KMS-11 (cell line): ENCODE measurements around the gene MAN2A2.

ENCODE experiments used
- H2AFZ ChIP-seq: fragments of 200-600 bp; sonication (generic); 2 replicates; pipeline ENCODE4 v1.6.1; 2016; ENCODE audit warnings: antibody characterized with exemption, mixed run types, low read depth
- H3K27ac ChIP-seq: fragments of 200-600 bp; sonication (generic); 2 replicates; pipeline ENCODE4 v1.6.1; 2016; ENCODE audit warnings: mild to moderate bottlenecking, mixed run types
- H3K27me3 ChIP-seq: fragments of 200-600 bp; sonication (generic); 2 replicates; pipeline ENCODE4 v1.6.1; 2017; ENCODE audit warnings: mild to moderate bottlenecking, low read depth, mixed run types, moderate library complexity; ENCODE audit not compliant: insufficient read depth
- H3K36me3 ChIP-seq: fragments of 200-600 bp; sonication (generic); 2 replicates; pipeline ENCODE4 v1.6.1; 2017; ENCODE audit warnings: mild to moderate bottlenecking, mixed run types; ENCODE audit not compliant: insufficient read depth
- H3K4me1 ChIP-seq: fragments of 200-600 bp; sonication (generic); 2 replicates; pipeline ENCODE4 v1.6.1; 2016; ENCODE audit warnings: mild to moderate bottlenecking, low read depth, mixed run types; ENCODE audit not compliant: poor library complexity, severe bottlenecking
- H3K4me2 ChIP-seq: fragments of 200-600 bp; sonication (generic); 2 replicates; pipeline ENCODE4 v1.7.0; 2016; ENCODE audit warnings: mild to moderate bottlenecking, mixed run types
- H3K4me3 ChIP-seq: fragments of 200-600 bp; sonication (generic); IDR thresholded peaks from 2 replicates; pipeline ENCODE4 v1.6.1; 2017; ENCODE audit warnings: low read depth, low read length, mixed read lengths; ENCODE audit not compliant: insufficient read depth
- H3K79me2 ChIP-seq: fragments of 200-600 bp; sonication (generic); 2 replicates; pipeline ENCODE4 v1.6.1; 2016; ENCODE audit warnings: low read depth, mixed run types; ENCODE audit not compliant: insufficient read depth
- H3K9ac ChIP-seq: fragments of 200-600 bp; sonication (generic); 2 replicates; pipeline ENCODE4 v1.6.1; 2016; ENCODE audit warnings: mild to moderate bottlenecking, mixed run types
- H4K20me1 ChIP-seq: fragments of 200-600 bp; sonication (generic); 2 replicates; pipeline ENCODE4 v1.6.1; 2016; ENCODE audit warnings: mild to moderate bottlenecking, mixed run types; ENCODE audit not compliant: insufficient read depth
- CTCF ChIP-seq: fragments of 200-600 bp; sonication (generic); conservative IDR thresholded peaks from 2 replicates; pipeline ENCODE4 v1.6.1; 2017; ENCODE audit warnings: low read depth, mild to moderate bottlenecking, antibody characterized with exemption, low read length, moderate library complexity, mixed read lengths

Gene MAN2A2

GRCh38 chr15:90936823-90937222 lies 33.7 kb downstream of the MAN2A2 start:
- Histone ChIP-seq H3K27ac (no peak overlapping the region), H3K4me3 (no peak overlapping the region), H3K27me3 (no peaks in the 10 kb centered on the region), H4K20me1 (no peaks in the 10 kb centered on the region), H2AFZ (no peak overlapping the region), H3K4me1 (peaks cover 11% of the 10 kb centered on the region), H3K9ac (no peak overlapping the region), H3K4me2 (peak overlapping the region; percentile 79; the same call in 1 of the 2 replicates), H3K79me2 (0 out of 2 replicates have a peak, but pooled peaks cover 5% of the 10 kb centered on the region), H3K36me3 (no peaks in the 10 kb centered on the region)
- TF ChIP-seq CTCF = no peak

- H3K4me2 ChIP-seq = no peak overlapping the region
- peaks cover 5% of the 10 kb centered on the region for H3K4me1 ChIP-seq
- H3K27ac ChIP-seq = no peak overlapping the region
- H3K27me3 ChIP-seq = no peaks in the 10 kb centered on the region
- no peak overlapping the region for H3K9ac ChIP-seq
- no peak overlapping the region for H2AFZ ChIP-seq
- H3K79me2 ChIP-seq = 0 out of 2 replicates have a peak, but pooled peaks cover 5% of the 10 kb centered on the region
- H4K20me1 ChIP-seq = no peaks in the 10 kb centered on the region
- no peak overlapping the region for H3K4me3 ChIP-seq
- no peak for TF ChIP-seq CTCF
- no peaks in the 10 kb centered on the region for H3K36me3 ChIP-seq
These were observed 35.2 kb downstream of the MAN2A2 start for GRCh38 chr15:90938261-90938660.

- Histone ChIP-seq H3K27ac (no peak overlapping the region), H3K4me3 (no peak overlapping the region), H3K9ac (no peak overlapping the region), H3K36me3 (no peaks in the 10 kb centered on the region), H4K20me1 (no peaks in the 10 kb centered on the region), H3K79me2 (0 out of 2 replicates have a peak, but pooled peaks cover 5% of the 10 kb centered on the region), H3K4me1 (peaks cover 5% of the 10 kb centered on the region), H3K4me2 (no peak overlapping the region), H3K27me3 (no peaks in the 10 kb centered on the region), H2AFZ (no peak overlapping the region)
- no peak for TF ChIP-seq CTCF
These were observed 36.7 kb downstream of the MAN2A2 start for GRCh38 chr15:90939756-90940155.

- H3K27ac ChIP-seq = no peak overlapping the region
- H3K9ac ChIP-seq = no peak overlapping the region
- no peak for TF ChIP-seq CTCF
- H3K4me1 ChIP-seq = peaks cover 4% of the 10 kb centered on the region
- no peaks in the 10 kb centered on the region for H3K27me3 ChIP-seq
- no peaks in the 10 kb centered on the region for H3K79me2 ChIP-seq
- no peaks in the 10 kb centered on the region for H3K36me3 ChIP-seq
- no peak overlapping the region for H3K4me3 ChIP-seq
- H4K20me1 ChIP-seq = no peaks in the 10 kb centered on the region
- no peak overlapping the region for H2AFZ ChIP-seq
- H3K4me2 ChIP-seq = no peak overlapping the region
These were observed 37.9 kb downstream of the MAN2A2 start for GRCh38 chr15:90941038-90941437.
